LHCN-M2 (cell line): ENCODE measurements around the gene GRIK4. TPM values are rescaled to one million over a fixed set of nuclear protein-coding genes. Genes with fewer than 3 reads are reported as not detected.
"Not testable (repeated sequence)": the region's sequence is repeated elsewhere in the genome, so short reads cannot be mapped to it uniquely, and the experiment has no call there.

ENCODE experiments used
- DNase-seq: peaks from one replicate; pipeline ENCODE4 v3.0.0-alpha.2; 2012; ENCODE audit warnings: low read depth
- total RNA-seq: library from RNA; depleted of rRNA; stranded (reverse); fragments of >200 nt; gene quantifications from 2 replicates; pipeline ENCODE4 v1.2.3, GENCODE V29; 2014

The GRIK4 gene
- total RNA-seq, 1 experiment from 2014 or later: 0.06 TPM

DNA sequence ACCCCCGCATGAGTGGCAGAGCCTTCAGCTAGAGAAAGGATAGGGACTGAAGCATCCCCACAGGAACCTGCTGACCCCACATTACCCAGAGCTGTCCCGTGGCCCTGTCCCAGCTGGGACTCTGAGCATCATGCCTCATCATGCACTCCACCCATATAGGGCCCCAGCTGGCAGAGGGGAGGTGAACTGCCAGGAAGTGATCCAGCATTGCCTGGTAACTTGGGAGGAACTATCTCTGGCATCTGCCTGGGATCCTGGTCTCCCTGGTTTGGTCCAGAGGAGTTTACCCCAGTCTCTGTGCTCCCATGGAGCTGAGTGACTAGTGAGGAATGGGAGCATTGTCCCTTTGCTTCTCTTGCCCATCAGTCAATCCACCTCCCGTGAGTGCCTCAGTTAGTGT lies 228.8 kb downstream of the GRIK4 start:
- no peak for DNase-seq

DNA sequence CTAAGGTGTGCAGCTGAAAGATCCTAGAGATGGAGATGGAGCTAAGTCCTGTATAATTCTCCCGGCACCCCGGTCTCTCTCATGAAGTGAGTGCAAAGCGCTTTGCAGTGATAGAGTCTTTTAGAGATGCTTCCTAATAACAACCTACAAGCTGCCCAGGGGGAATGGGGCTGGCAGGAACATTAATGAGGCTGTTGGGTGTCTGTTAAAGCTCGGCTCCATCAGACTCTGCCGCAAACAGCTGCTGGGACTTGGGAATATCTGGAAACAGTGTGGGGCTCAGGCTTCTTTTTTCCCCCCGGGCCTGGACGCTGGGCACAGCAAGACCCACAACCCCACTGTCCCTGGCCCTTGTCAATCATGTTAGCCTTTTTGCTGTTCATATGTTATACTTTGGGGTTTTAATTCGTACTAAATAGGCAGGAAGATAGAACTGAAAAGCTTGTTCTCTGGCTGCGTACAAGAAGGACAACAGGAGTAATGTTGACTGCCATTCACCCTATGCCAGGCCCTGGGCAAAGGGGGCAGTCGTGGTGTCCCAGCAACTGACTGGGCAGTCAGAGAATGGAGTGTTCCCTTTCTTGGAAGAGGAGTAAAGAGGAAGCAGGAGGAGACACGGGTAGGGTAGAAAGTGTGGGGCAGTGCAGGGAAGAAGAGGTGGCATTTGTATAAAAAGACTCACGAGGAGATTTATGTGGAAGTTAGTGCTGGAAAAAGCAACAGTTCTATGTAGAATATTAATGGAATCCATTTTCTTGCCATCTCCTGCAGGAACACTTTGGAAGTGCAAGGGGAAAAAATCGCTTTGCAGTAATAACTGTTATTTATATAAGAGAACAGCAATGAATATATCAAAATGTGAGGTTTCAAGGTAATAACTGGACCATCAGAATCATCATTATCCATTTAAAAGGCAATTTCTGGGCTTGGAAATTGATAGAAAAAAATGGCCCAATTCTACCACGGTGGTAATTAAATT lies 232.8 kb downstream of the GRIK4 start:
- DNase-seq: no peak

DNA sequence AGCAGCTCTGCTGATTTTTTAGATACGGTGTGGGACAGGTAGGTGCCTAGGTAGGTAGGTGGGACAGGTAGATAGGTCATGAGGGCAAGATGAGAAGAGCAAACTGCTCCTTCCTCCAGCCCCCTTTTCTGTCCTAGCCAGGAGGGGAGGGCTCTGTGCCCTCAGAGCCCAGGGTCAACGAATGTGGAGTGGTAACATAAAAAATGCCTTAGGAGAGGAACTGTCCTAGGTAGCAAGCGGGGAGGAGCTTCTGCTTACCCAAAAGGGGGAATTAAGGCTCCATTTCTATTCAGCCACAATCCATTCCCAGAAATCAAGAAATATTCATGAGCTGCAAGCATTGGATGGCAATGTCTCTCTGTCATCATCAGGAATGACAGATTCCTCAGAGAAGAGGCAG lies 234.8 kb downstream of the GRIK4 start:
- no peak for DNase-seq

DNA sequence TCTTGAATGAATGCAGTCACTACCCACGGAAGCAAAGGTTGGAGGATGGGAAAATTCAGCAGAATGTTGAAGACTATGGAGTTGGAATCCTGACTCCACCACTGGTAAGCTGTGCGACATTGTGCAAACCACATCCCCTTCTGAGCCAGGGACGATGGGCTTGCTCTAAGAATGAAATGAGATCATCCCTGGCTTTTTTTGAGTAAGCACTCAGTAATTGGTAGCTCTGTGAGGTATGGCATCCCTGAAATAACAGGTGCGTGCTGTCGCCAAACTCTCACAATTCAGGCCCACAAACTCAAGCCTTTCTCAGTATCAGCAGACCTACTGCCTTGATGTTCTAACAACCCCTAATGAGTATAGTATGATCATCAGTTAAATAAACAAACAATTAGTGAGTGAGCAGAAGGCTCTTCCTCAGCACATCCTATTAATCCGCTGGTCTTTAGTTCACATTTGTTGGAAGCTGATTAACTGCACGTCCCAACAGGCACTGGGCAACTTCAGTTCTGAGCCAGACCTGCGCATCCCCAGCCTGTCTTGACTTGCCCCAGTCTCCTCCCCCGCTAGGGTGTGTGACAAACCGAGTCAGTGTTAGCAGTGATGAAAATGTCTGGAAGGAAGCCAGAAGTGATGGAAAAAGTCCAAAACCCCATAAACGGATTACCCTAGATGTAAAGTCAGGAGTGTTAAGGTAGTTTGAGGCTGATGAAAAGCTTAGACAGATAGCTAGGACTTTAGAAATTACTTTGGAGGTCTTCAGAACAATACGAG lies 235.5 kb downstream of the GRIK4 start:
- DNase-seq: no peak

DNA sequence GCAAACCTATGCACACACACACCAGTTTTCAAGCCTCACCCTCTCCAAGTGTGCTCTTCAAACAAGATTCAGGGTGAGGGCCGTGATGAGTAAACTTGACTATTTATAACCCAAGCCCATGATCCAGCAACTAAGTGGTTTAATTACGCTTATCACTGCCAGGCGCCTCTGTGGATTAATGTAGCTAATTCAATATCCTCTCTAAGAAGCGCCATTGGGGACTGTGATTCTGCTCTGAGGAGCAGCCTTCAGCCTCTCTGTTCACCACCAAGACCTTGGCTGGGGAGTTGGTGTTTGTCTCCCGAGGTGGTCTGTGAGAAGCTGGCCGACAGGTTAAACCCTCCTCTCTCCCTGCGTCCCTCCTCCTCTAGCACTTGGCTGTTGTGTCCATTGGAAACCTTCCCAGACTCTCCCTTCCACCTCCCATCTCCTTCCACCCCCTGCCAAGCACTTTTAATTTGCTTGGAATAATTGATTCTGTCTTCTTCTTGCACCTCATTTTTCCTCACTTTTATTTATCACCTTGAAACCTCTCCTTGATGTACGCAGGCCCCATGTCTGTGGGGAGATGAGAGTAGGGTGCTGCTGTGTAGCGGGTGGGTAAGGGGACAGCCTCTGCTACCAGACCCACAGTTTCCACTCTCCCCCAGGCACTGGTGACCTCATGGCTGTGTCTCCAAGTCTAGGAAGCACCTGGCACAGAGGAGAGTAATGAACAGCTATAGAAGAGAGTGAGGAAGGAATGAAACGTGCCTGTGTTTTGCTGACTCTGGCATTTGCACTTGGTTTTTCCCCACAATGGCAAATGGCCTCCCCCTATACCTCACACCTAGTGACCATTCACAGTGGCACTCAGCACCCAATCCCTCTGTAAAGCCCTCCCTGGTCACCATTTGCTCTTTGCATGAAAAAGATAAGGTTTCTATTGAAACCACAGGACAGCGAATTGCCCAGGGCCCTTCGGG lies 236.6 kb downstream of the GRIK4 start:
- no peak for DNase-seq

DNA sequence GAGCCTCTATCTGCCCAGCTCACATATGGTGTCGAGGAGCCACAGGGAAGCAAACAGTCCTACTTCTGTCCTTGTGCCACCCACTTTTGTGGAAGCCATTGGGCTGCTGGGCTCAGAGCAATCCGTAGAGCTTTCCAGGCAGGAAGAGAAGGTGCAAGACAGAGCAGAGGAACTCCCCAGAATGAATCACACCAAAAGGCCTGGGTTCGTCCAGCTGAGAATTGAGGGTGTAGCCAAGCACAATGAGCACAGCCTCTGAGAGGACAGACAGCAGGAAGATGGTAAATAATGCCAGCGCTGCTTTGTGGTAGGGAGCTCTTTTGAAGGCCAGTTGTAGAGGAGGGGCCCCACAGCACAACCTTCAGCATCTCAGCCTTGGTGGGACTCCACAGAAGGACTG lies 237.8 kb downstream of the GRIK4 start:
- DNase-seq: no peak

DNA sequence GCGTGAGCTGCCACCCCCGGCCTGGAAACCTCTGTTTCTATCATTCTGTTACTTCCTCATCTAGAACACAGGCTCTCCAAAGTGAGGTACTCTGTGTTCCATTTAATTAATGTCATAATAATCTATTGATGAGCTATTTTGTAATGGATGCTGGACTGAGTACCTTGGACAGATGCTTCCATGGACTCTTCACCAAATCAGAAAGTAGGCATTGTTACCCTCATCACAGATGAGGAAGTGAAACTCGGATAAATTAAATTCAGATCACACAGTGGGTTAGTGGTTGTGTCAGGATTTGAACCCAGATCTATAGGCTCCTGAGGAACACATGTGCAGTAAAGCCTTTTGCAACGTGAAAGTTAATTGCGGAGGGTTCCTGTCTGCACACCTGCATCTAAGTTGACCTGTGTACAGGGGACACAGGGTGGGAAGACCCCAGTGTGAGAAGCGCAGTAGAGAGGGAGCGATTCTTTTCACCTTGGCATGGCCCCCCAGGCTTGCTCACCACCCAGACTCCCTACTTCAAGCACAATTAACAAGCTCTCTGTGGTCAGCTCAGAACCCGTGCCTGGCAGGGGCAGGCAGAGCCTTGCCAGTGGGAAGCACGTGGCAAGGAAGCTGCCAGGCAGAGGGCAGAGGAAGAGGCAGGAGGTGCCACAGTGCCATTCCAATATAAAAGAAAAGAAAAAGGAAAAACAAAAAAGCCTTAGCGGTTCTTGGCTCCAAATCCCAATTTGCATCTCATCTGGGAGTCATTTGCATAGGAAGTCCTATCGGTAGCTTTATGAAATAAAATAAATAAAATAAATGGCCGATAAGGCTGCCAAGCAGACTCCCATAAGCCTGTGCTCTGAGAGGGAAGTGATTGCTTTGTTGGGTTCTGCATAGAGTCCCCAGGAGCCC lies 239.3 kb downstream of the GRIK4 start:
- DNase-seq: no peak

DNA sequence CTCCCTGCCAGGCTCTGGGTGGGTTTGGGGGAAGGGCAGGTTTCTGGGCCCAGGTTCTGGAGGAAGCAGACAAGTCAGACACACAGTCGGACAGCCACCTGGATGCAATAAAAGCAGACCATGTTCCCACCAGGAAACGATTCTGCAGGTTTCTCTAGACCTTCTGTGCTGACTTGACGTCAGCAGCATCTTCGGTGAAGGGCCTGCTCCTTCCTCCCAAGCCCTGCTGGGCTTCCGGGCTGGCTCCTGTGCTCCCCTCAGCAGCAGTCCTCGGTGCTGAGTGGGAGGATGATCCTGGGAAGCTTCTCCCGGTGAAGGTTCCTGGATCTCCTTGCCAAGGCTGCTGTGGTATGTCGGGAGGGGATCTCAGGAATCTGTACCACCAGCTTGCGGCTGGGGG lies 240.0 kb downstream of the GRIK4 start:
- no peak for DNase-seq

DNA sequence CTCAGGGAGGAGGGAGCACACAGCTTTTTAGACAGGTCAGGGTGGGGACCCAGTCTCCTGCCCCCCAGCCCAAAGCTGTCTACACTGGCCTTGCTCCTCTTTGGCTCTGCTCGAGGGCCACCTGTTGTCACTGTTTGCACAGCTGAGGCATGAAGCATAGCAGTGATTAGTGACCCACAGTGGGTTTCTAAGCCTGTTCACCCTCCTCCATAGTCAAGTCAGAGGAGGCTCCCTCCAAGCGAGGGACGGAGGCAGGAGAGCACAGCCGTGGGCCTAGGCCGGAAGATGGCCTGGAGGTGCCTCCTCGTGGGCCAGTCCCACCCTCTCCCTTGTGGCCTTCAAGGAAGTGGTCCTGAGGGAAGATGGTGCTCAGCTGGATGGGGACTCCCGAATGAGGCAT lies 241.1 kb downstream of the GRIK4 start:
- no peak for DNase-seq

DNA sequence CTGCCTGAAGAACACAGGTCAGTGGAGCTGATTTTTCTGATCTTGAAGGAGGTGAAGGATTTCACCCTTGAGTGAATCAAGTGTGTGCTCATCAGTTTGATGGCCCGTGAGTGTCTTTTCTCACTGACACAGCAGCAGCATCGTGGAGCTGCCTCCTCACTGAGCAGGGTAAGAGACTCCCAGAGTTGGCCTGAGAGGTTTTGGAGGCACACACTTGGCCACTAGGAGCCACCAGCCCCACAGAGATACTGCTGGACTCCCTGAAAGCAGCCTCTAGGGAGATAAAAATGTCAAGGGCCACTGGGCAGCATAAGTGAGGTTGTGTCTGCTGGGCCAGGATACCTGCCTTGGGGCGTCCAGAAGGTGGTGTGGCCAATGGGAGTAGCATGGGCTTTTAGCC lies 245.4 kb downstream of the GRIK4 start:
- DNase-seq: no peak

DNA sequence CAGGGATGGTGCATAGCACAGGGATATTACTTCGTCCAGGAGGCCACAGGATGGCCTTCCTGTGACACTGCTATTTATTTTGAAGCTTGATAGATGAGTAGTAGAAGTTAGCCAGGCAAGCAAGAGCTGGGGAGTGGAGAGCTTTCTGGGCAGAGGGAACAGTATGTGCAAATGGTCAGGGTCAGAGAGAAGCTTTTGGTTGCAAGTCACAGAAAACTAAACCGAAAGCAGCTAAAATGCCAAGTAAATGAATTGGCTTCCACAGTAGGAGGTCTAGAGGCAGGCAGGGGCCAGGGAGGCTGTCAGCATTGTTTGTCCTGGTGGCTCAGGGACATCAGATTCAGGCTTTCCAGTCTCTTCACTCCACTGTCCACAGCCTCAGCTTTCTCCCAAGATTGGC lies 247.5 kb downstream of the GRIK4 start:
- DNase-seq: no peak

DNA sequence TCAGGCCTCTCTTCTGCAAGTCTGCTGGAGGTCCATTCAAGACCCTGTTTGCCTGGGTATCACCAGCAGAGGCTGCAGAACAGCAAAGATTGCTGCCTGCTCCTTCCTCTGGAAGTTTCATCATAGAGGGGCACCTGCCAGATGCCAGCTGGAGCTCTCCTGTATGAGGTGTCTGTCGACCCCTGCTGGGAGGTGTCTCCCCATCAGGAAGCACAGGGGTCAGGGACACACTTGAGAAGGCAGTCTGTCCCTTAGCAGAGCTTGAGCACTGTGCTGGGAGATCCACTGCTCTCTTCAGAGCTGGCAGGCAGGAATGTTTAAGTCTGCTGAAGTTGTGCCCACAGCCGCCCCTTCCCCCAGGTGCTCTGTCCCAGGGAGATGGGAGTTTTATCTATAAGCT lies 254.2 kb downstream of the GRIK4 start:
- not testable (repeated sequence) for DNase-seq

DNA sequence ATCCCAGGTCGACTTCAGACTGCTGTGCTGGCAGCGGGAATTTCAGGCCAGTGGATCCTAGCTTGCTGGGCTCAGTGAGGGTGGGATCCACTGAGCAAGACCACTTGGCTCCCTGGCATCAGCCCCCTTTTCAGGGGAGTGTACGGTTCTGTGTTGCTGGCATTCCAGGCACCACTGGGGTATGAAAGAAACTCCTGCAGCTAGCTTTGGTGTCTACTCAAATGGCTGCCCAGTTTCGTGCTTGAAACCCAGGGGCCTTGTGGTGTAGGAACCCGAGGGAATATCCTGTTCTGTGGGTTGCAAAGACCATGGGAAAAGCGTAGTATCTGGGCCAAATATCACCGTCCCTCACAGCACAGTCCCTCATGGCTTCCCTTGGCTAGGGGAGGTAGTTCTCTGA lies 254.8 kb downstream of the GRIK4 start:
- DNase-seq: no peak

DNA sequence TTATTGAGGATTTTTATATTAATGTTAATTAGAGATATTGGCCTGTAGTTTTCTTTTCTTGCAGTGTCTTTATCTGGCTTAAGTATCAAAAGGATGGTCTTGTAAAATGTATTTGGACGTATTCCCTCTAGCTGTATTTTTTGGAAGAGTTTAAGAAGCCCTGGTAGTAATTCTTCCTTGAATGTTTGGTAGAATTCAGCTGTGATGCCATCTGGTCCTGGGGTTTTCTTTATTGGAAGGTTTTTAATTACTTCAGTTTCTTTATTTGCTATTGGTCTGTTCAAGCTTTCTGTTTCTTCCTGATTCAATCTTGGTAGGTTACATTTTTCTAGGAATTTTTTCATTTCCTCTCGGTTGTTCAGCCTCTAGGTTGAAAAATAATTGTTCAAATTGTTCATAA lies 257.4 kb downstream of the GRIK4 start:
- no peak for DNase-seq

DNA sequence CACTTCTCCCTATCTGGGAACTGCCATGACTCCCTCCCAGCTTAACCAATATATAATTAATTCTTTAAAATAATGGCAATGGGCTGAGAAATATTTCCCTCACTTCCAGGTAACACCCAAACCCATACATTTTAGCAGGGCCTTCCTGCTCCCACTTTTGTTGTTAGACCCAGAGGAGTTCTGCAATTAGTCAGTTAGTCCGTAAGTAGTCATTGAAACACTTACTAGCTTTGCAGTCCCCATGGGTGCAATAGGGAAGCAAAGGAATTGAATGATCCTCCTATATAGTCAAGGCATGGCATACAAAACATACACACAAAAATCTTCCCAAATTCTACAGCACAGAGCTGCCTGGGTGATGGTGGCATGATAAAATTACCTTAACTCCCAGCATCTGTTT lies 258.4 kb downstream of the GRIK4 start:
- DNase-seq: no peak

DNA sequence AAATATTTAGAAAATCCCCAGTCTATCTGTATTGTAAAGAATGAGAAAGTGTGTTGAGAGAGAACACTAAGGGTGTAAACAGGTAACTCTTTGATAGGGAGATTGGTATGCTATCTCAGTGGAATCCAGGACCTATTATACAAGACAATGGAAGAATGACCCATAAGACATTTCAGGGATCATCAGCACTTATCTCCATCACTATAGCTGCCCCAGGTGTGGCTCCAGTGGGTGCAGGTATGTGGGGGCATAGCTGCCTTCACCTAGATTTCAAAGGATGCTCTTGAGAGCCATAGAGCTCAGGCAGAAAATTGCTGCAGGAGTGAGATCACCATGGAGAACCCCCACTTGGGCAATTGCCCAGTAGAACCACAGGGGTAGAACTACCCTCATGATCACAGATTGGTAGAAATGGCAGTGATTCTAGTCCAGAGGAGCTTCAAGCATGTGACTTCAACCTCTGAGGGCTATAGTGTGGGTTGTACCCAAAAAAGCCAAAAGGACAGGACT lies 260.1 kb downstream of the GRIK4 start:
- no peak for DNase-seq

DNA sequence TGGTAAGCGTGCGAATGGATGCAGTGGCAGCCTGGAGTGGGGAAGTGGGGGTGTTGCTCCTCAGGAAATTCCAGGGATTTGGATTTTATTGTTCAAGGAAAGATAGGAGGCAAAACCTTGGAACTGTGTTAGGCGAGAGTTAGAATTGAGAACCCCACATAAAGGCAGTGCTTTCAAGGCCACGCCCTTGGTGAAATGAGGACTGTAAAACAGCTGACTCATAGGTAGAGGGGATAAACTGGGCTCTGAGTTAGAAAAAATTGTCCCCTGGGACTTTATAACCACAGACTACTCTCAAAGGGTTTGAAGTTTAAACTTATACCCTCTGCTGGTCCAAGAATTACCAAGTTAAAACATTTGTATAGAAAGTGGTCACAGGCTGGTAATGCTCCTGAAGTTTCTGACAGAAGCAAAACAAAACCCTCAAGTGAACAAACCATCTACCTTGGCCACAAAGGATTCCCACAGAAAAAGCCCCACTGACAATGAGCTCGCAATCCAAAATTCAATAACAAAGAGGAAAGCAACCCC lies 262.0 kb downstream of the GRIK4 start:
- peak; percentile 20 for DNase-seq

DNA sequence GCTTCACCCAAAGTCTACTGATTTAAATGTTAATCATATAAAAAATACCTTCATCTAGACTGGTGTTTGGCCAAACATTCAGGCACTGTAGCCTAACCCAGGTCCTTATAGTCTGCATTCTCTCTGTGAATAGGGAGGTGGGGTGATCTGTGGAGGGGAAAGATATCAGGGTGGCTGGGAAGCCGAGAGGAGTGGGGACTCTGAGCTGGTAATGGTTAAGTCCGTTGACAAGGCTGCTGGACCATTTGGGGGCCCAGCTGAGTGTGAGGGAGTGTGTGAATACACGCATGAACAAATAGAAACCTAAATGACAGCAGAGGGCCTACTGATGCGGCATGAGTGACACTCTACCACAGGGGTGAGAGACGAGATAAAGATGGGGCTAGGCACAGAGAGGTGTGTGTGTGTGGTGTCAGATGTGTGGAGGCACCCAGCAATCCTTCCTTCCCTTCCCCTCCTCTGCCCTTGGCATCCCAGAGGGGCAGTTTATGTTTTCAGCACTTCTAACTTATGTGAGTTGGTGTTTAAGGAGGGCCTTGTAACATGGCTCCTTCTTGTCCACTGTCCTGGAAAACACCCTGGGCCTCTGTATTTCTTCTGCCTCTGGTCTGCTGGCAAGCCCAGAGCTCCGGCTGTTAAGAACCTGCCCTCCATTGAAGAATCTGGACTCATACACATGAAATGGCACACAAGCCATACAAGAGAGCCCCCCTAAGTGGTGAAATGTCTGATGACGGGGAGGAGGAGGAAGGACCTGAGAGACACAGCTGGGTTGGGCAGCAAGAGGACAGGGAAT lies 263.2 kb downstream of the GRIK4 start:
- no peak for DNase-seq
